A673 (cell line): Measurements from ENCODE around the gene HBA1.

Experiments
- CTCF ChIP-seq: fragments of 300-800, 200-600 bp; sonication (generic); conservative IDR thresholded peaks from 2 replicates; pipeline ENCODE4 v1.5.1; 2017; ENCODE audit warnings: low read depth, mild to moderate bottlenecking, antibody characterized with exemption, low read length, moderate library complexity, mixed read lengths
- EZH2 ChIP-seq: fragments of 200-600 bp; sonication (generic); IDR thresholded peaks from 2 replicates; pipeline ENCODE4 v1.6.1; 2017; ENCODE audit warnings: borderline replicate concordance, low read depth, mild to moderate bottlenecking, mixed read lengths, antibody characterized with exemption, low read length; ENCODE audit not compliant: poor library complexity, severe bottlenecking

GRCh38 chr16:185213-185612 lies 8.7 kb downstream of the HBA1 start:
- TF ChIP-seq CTCF (no peak), EZH2 (no peak)
